Activated T-cell treated with anti-CD3 and anti-CD28 coated beads for 48 hours (primary cell): Measurements from ENCODE around the gene TASP1.

Source experiments
- DNase-seq: peaks from one replicate; pipeline ENCODE4 v3.0.0-alpha.2; 2020; ENCODE audit warnings: low read depth

TASP1 gene

GRCh38 chr20:13341737-13342393, 296.9 kb downstream of the TASP1 start:
- no peak for DNase-seq

GRCh38 chr20:13340088-13340487, 298.6 kb downstream of the TASP1 start:
- DNase-seq: no peak
